ENCODE data around the gene TRPM8.

DNA sequence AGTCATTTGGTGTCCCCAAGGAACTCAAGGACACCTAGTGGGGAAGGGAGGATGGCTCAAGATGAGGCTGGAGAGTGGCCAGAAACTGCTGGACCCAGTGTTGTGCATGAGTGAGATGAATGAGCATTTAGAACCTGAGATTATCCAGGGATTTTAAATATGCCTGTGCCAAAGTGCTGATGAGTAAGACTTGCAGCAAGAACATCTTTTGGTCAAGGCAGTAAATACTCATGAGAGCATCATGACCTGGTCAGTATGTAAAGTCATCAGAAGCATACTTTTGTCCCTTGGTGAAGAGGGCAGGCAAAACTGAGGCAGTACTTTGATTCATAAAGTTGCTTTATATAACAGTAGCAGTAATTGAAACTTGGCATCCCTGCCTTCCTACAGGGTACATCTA is 130.2 kb downstream of the TRPM8 start:
- TF ChIP-seq EP300 (IDR thresholded peaks at IDR 0.05) (no peak), POLR2A (IDR thresholded peaks at IDR 0.05) (no peak), POLR2AphosphoS5 (IDR thresholded peaks at IDR 0.05) (no peak)
- TF ChIP-seq, protein P1, sequence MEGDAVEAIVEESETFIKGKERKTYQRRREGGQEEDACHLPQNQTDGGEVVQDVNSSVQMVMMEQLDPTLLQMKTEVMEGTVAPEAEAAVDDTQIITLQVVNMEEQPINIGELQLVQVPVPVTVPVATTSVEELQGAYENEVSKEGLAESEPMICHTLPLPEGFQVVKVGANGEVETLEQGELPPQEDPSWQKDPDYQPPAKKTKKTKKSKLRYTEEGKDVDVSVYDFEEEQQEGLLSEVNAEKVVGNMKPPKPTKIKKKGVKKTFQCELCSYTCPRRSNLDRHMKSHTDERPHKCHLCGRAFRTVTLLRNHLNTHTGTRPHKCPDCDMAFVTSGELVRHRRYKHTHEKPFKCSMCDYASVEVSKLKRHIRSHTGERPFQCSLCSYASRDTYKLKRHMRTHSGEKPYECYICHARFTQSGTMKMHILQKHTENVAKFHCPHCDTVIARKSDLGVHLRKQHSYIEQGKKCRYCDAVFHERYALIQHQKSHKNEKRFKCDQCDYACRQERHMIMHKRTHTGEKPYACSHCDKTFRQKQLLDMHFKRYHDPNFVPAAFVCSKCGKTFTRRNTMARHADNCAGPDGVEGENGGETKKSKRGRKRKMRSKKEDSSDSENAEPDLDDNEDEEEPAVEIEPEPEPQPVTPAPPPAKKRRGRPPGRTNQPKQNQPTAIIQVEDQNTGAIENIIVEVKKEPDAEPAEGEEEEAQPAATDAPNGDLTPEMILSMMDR (IDR thresholded peaks at IDR 0.05), result no peak

All from sigmoid colon (tissue), 4 donors.